SK-N-SH (cell line): ENCODE measurements around the gene GPR55. TPM values are rescaled to one million over a fixed set of nuclear protein-coding genes. Genes with fewer than 3 reads are reported as not detected.

ENCODE experiments used
- CTCF ChIA-PET: fragments of 300-600, 350-600 bp; formaldehyde crosslinking; extraction: SDS; loops from one replicate; lab custom pipeline; 2021; lab: Yijun Ruan, JAX
- POLR2A ChIA-PET: fragments of 350-600 bp; sonication (Branson Sonifier 250); formaldehyde crosslinking; extraction: SDS; loops from one replicate; lab custom pipeline; 2020; ENCODE audit warnings: antibody characterized with exemption, inconsistent platforms; lab: Yijun Ruan, JAX
- DNase-seq: peaks from one replicate; pipeline ENCODE4 v3.0.0; 2012
- H2AFZ ChIP-seq: fragments of 200-600 bp; sonication (generic); 2 replicates; pipeline ENCODE4 v1.8.1; 2016; ENCODE audit warnings: antibody characterized with exemption, mild to moderate bottlenecking, low read depth
- H3F3A ChIP-seq: fragments of 200-600 bp; sonication (generic); replicated peaks from 2 replicates; pipeline ENCODE3; 2016; ENCODE audit warnings: antibody characterized with exemption, mild to moderate bottlenecking; ENCODE audit not compliant: insufficient read depth
- H3K27ac ChIP-seq, 2 experiments: fragments of 200-500 bp in 1 of 2; fragments of 200-600 bp in 1 of 2; sonication (Bioruptor generic) in 1 of 2; sonication (generic), shearing (Covaris generic) in 1 of 2; 2 replicates each; pipeline versions ENCODE4 v1.5.1 to v1.6.1; 2014 to 2016; ENCODE audit warnings: low read depth in 2 of 2, inconsistent platforms in 1 of 2, low read length in 1 of 2, mild to moderate bottlenecking in 1 of 2, mixed read lengths in 1 of 2
- H3K27me3 ChIP-seq: fragments of 200-600 bp; sonication (generic), shearing (Covaris generic); 2 replicates; pipeline ENCODE4 v1.6.1; 2016; ENCODE audit warnings: mixed run types; ENCODE audit not compliant: insufficient read depth
- H3K36me3 ChIP-seq, 2 experiments: fragments of 200-500 bp in 1 of 2; fragments of 200-600 bp in 1 of 2; sonication (Bioruptor generic) in 1 of 2; sonication (generic) in 1 of 2; replicated peaks in 1 of 2; 2 replicates each; pipeline versions ENCODE3 to v1.5.1; 2014 to 2016; ENCODE audit warnings: low read length in 1 of 2, mild to moderate bottlenecking in 1 of 2; ENCODE audit not compliant: insufficient read depth in 2 of 2, control insufficient read depth in 1 of 2
- H3K4me1 ChIP-seq, 2 experiments: fragments of 200-500 bp in 1 of 2; fragments of 200-600 bp in 1 of 2; sonication (Bioruptor generic) in 1 of 2; sonication (generic), shearing (Covaris generic) in 1 of 2; 2 replicates each; pipeline versions ENCODE4 v1.5.1 to v1.6.1; 2014 to 2016; ENCODE audit warnings: low read depth in 1 of 2, low read length in 1 of 2, mixed run types in 1 of 2; ENCODE audit not compliant: insufficient read depth in 2 of 2, control insufficient read depth in 1 of 2
- H3K4me2 ChIP-seq: fragments of 200-600 bp; sonication (generic), shearing (Covaris generic); 2 replicates; pipeline ENCODE4 v1.6.1; 2017; ENCODE audit warnings: mixed run types
- H3K4me3 ChIP-seq, 2 experiments: fragments of 200-500 bp in 1 of 2; fragments of 200-600 bp in 1 of 2; sonication (Bioruptor generic) in 1 of 2; sonication (generic), shearing (Covaris generic) in 1 of 2; 2 replicates each; pipeline versions ENCODE4 v1.5.1 to v1.8.1; 2014 to 2016; ENCODE audit warnings: low read depth in 2 of 2, inconsistent platforms in 1 of 2, low read length in 1 of 2, mild to moderate bottlenecking in 1 of 2, mixed read lengths in 1 of 2, moderate library complexity in 1 of 2
- H3K79me2 ChIP-seq: fragments of 200-600 bp; sonication (generic); 2 replicates; pipeline ENCODE4 v1.8.1; 2017; ENCODE audit warnings: mild to moderate bottlenecking; ENCODE audit not compliant: insufficient read depth
- H3K9ac ChIP-seq: fragments of 200-600 bp; sonication (generic); 2 replicates; pipeline ENCODE4 v1.6.1; 2017; ENCODE audit warnings: mixed run types
- H3K9me2 ChIP-seq: fragments of 200-600 bp; sonication (generic); 2 replicates; pipeline ENCODE4 v1.6.1; 2017; ENCODE audit warnings: mixed run types
- H3K9me3 ChIP-seq: fragments of 200-600 bp; sonication (generic); 2 replicates; pipeline ENCODE4 v1.6.1; 2017; ENCODE audit warnings: mixed run types, mild to moderate bottlenecking, moderate library complexity
- H4K20me1 ChIP-seq: fragments of 200-600 bp; sonication (generic); 2 replicates; pipeline ENCODE4 v1.6.1; 2017; ENCODE audit warnings: mild to moderate bottlenecking, mixed run types; ENCODE audit not compliant: insufficient read depth
- FOSL2 ChIP-seq: IDR thresholded peaks from 2 replicates; pipeline ENCODE4 v1.4.0; 2012; ENCODE audit warnings: low read depth, mild to moderate bottlenecking, moderate library complexity, borderline replicate concordance
- FOXM1 ChIP-seq: IDR thresholded peaks from 2 replicates; pipeline ENCODE4 v1.4.0; 2012; ENCODE audit warnings: low read depth, mild to moderate bottlenecking
- GABPA ChIP-seq: IDR thresholded peaks from 2 replicates; pipeline ENCODE4 v1.4.0; 2012; ENCODE audit warnings: low read depth, mild to moderate bottlenecking
- IRF3 ChIP-seq: fragments of 150-350 bp; IDR thresholded peaks from 2 replicates; pipeline ENCODE4 v1.6.1; 2016; ENCODE audit warnings: mild to moderate bottlenecking, low read depth, low read length
- MEF2A ChIP-seq: IDR thresholded peaks from 2 replicates; pipeline ENCODE4 v1.4.0; 2012; ENCODE audit warnings: low read depth, borderline replicate concordance
- NRF1 ChIP-seq: IDR thresholded peaks from 2 replicates; pipeline ENCODE4 v1.6.1; 2012; ENCODE audit warnings: low read depth, mild to moderate bottlenecking, low read length
- RAD21 ChIP-seq: IDR thresholded peaks from 2 replicates; pipeline ENCODE4 v1.6.1; 2012; ENCODE audit warnings: mild to moderate bottlenecking, low read length
- RCOR1 ChIP-seq: fragments of 150-350 bp; IDR thresholded peaks from 2 replicates; pipeline ENCODE4 v1.6.1; 2017; ENCODE audit warnings: antibody characterized with exemption, low read length
- RFX5 ChIP-seq: IDR thresholded peaks from 2 replicates; pipeline ENCODE4 v1.6.1; 2012; ENCODE audit warnings: mild to moderate bottlenecking, improper control_type of control experiment, low read length
- RXRA ChIP-seq: IDR thresholded peaks from 2 replicates; pipeline ENCODE4 v1.4.0; 2012; ENCODE audit warnings: low read depth, mild to moderate bottlenecking, borderline replicate concordance
- SMC3 ChIP-seq: IDR thresholded peaks from 2 replicates; pipeline ENCODE4 v1.6.1; 2012; ENCODE audit warnings: low read depth, low read length, improper control_type of control experiment
- ZBTB33 ChIP-seq: IDR thresholded peaks from 2 replicates; pipeline ENCODE4 v1.4.0; 2012; ENCODE audit warnings: low read depth, borderline replicate concordance
- WGBS: methylation state at CpG from one replicate; pipeline ENCODE4 v1.1.6; 2017; ENCODE audit warnings: low lambda C conversion rate; 5-methylcytosine and 5-hydroxymethylcytosine counted together
- polyA plus RNA-seq, 3 experiments: library from polyadenylated mRNA; depleted of rRNA; stranded (reverse); fragments of >200 nt; gene quantifications; 2 replicates each; pipeline ENCODE4 v1.2.3, GENCODE V29; 2012
- TF ChIP-seq, protein P1 (sequence below): IDR thresholded peaks from 2 replicates; pipeline ENCODE4 v1.6.1; 2012; ENCODE audit warnings: mild to moderate bottlenecking, low read depth, low read length, moderate library complexity
- TF ChIP-seq, protein P2 (sequence below): IDR thresholded peaks from 2 replicates; pipeline ENCODE4 v1.4.0; 2012; ENCODE audit warnings: low read depth

Gene GPR55
- polyA plus RNA-seq, 1 of the 3 experiments (the other 2 are of a cell fraction) = not detected

- no peaks in the 10 kb centered on the region; a peak in 2 of 4 replicates for H3K4me1 ChIP-seq
- H3K9ac ChIP-seq = no peak overlapping the region
- ChIA-PET POLR2A (no interaction called here), CTCF (interaction anchor here (1.2 to 5.1 kb wide), 4 partner anchors 39 to 83 kb away, joined by 8 to 17 read pairs (median 9); no protein-coding TSS in a partner anchor)
- no peaks in the 10 kb centered on the region for H3K27me3 ChIP-seq
- no peaks in the 10 kb centered on the region for H3K9me3 ChIP-seq
- H3K4me2 ChIP-seq = no peak overlapping the region
- H3K79me2 ChIP-seq = no peaks in the 10 kb centered on the region
- H3K36me3 ChIP-seq = no peaks in the 10 kb centered on the region
- H3K27ac ChIP-seq = no peak overlapping the region
- no peaks in the 10 kb centered on the region for H3K9me2 ChIP-seq
- H3K4me3 ChIP-seq = no peak overlapping the region
- no peak for DNase-seq
- no peaks in the 10 kb centered on the region for H3F3A ChIP-seq
- H2AFZ ChIP-seq = no peak overlapping the region
- H4K20me1 ChIP-seq = no peaks in the 10 kb centered on the region
- TF ChIP-seq FOSL2 (no peak), RFX5 (no peak), MEF2A (no peak), FOXM1 (no peak), RCOR1 (no peak), RXRA (no peak), RAD21 (no peak)
- TF ChIP-seq, protein P1, sequence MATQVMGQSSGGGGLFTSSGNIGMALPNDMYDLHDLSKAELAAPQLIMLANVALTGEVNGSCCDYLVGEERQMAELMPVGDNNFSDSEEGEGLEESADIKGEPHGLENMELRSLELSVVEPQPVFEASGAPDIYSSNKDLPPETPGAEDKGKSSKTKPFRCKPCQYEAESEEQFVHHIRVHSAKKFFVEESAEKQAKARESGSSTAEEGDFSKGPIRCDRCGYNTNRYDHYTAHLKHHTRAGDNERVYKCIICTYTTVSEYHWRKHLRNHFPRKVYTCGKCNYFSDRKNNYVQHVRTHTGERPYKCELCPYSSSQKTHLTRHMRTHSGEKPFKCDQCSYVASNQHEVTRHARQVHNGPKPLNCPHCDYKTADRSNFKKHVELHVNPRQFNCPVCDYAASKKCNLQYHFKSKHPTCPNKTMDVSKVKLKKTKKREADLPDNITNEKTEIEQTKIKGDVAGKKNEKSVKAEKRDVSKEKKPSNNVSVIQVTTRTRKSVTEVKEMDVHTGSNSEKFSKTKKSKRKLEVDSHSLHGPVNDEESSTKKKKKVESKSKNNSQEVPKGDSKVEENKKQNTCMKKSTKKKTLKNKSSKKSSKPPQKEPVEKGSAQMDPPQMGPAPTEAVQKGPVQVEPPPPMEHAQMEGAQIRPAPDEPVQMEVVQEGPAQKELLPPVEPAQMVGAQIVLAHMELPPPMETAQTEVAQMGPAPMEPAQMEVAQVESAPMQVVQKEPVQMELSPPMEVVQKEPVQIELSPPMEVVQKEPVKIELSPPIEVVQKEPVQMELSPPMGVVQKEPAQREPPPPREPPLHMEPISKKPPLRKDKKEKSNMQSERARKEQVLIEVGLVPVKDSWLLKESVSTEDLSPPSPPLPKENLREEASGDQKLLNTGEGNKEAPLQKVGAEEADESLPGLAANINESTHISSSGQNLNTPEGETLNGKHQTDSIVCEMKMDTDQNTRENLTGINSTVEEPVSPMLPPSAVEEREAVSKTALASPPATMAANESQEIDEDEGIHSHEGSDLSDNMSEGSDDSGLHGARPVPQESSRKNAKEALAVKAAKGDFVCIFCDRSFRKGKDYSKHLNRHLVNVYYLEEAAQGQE = no peak
- WGBS = 67% methylated on average over 12 of the region's 15 CpGs
These were observed 18.4 kb downstream of the GPR55 start for GRCh38 chr2:230906471-230907230.

- Histone ChIP-seq H4K20me1 (no peaks in the 10 kb centered on the region), H3K79me2 (no peaks in the 10 kb centered on the region), H3K9me3 (no peaks in the 10 kb centered on the region), H3K4me3 (no peak overlapping the region), H3K27ac (no peak overlapping the region), H3F3A (no peaks in the 10 kb centered on the region), H3K9me2 (no peaks in the 10 kb centered on the region), H3K4me2 (no peak overlapping the region), H3K27me3 (peaks cover 2% of the 10 kb centered on the region; the same call in 1 of the 2 replicates), H2AFZ (no peak overlapping the region), H3K4me1 (no peaks in the 10 kb centered on the region; a peak in 2 of 4 replicates), H3K36me3 (no peaks in the 10 kb centered on the region), H3K9ac (no peak overlapping the region)
- CTCF ChIA-PET = interaction anchor here (2.2 to 5.1 kb wide), 3 partner anchors 38 to 82 kb away, joined by 8 to 17 read pairs (median 10); no protein-coding TSS in a partner anchor
- DNase-seq = no peak
- WGBS = 70% methylated on average over 12 of the region's 18 CpGs
- POLR2A ChIA-PET = no interaction called here
- no peak for TF ChIP-seq IRF3
- no peak for TF ChIP-seq FOXM1
- no peak for TF ChIP-seq NRF1
- TF ChIP-seq SMC3 = no peak
- TF ChIP-seq, protein P2, sequence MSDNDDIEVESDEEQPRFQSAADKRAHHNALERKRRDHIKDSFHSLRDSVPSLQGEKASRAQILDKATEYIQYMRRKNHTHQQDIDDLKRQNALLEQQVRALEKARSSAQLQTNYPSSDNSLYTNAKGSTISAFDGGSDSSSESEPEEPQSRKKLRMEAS = no peak
- no peak for TF ChIP-seq GABPA
- no peak for TF ChIP-seq MEF2A
- TF ChIP-seq ZBTB33 = no peak
- no peak for TF ChIP-seq RAD21
- TF ChIP-seq RFX5 = no peak
These were observed 19.3 kb downstream of the GPR55 start for GRCh38 chr2:230905448-230906421.
